SW 1271 (cell line): ENCODE measurements around the gene MFSD8.
A peak's percentile ranks its signal among the peaks of the same experiment; 100 is the strongest.
"Not testable (repeated sequence)": the region's sequence is repeated elsewhere in the genome, so short reads cannot be mapped to it uniquely, and the experiment has no call there.

Experiments
- DNase-seq, 2 experiments: peaks; one replicate each; lab custom pipeline; 2025; lab: John Stamatoyannopoulos, UW

The MFSD8 gene, protein sequence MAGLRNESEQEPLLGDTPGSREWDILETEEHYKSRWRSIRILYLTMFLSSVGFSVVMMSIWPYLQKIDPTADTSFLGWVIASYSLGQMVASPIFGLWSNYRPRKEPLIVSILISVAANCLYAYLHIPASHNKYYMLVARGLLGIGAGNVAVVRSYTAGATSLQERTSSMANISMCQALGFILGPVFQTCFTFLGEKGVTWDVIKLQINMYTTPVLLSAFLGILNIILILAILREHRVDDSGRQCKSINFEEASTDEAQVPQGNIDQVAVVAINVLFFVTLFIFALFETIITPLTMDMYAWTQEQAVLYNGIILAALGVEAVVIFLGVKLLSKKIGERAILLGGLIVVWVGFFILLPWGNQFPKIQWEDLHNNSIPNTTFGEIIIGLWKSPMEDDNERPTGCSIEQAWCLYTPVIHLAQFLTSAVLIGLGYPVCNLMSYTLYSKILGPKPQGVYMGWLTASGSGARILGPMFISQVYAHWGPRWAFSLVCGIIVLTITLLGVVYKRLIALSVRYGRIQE

DNA sequence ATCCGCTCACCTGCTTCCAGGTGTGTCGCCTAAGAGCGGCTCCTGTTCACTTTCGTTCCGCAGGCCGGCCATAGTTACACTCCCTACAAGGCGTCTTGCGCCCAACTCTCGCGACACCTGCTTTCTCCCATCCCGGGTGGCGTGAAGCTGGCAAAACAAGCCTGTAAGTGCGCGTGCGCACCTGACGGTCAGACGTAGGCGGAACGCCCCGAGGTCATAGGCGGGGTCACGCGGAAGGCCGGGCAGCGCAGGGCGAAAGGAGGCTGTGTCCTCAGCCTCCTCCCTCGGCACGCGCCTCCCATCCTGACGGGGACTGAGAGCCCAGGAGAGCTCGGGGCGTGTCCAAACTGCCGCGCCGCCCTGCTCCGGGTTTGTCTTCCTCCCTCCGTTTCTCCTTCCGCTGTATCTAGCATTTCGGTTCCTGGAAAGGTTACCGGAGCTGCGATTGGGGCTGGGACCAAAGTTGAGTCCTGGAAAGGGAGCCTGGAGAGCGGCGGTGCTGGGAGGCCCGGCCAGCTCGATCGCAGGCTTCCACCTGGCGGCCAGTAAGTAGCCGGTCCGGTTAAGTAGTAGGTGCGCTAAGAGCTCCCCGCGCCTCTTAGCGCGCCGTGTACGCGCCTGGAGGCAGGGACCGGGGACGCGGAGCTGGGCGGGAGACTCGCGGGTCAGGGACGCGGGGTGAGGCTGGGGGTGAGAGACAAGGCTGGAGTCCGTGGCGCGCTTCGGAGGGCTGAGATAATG lies at the start of gene MFSD8, which contains the start of gene ABHD18:
Gene MFSD8 (minus strand): TSS at position 112 of the 741 bp plus-strand sequence. CDS start 40 bp downstream, at position 72.
Gene ABHD18 (plus strand): TSS at position 345 of the 741 bp plus-strand sequence. CDS start 17,550 bp downstream, outside the sequence.
- peak; percentile 78 to 93 for DNase-seq

DNA sequence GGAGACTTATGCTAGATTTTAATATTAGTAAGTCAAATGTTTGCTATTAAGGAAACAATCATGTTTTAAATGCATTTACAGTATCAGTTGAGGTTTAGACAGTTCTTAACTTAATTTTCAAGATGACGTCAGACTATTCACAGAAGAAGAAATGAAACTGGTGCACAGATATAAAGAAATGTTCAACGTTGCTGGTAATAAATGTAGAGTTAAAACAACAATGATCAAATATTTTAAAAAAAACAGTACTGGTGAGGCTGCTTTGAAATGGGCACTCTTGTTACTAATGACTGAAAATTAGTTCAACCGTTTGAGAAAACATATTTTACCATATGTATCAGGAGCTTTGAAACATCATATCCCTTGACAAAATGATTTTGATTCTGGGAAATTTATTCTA lies 44.5 kb upstream of the MFSD8 start:
- no peak for DNase-seq

DNA sequence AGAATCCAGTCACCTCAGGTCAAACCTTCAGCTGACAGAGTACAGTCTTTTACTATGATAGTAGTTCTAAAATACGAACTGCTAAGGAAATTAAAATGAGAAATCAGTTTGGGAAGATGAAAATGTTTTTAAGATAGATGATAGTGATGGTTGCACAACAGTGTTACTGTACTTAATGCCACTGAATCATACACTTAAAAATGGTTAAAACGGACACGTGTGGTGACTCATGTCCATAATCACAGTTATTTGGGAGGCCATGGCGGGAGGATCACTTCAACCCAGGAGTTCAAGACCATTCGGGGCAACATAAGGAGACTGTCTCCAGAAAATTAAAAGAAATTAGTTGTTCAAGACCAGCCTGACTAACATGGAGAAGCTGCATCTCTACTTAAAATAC lies 41.6 kb upstream of the MFSD8 start:
- DNase-seq = no peak

DNA sequence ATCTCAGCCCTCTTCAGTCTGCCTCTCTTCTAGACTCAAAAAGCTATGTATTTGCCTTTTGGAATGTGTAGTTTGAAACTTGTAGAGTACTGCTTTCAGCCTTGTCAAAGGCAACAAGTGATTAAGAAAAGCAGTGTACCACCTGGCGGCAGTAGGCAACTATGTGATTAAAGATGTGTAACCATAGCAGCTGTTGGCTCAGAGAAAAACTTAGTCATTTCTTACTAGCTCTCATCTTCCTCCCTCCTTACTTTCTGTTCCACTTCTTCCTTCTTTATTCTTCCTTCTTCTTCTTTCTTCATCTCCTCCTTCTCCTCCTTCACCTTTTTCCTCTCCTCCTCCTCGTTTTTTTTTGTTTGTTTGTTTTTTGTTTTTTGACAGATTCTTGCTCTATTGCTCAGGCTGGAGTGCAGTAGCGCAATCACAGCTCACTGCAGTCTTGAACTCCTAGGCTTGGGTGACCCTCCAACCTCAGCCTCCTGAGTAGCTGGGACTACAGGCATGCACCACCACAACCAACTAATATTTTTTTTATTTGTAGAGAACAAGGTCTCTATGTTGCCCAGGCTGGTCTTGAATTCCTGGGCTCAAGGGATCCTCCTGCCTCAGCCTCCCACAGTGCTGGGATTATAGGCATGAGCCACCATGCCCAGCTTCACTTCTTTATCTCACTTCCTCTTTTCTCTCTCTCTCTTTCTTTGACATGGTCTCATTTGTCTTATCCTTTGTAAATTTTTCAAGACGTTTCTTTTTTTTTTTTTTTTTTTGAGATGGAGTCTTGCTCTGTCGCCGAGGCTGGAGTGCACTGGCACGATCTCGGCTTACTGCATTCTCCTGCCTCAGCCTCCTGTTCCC lies 32.8 kb upstream of the MFSD8 start:
- DNase-seq = peak in 1 of 2 experiments; percentile 65

DNA sequence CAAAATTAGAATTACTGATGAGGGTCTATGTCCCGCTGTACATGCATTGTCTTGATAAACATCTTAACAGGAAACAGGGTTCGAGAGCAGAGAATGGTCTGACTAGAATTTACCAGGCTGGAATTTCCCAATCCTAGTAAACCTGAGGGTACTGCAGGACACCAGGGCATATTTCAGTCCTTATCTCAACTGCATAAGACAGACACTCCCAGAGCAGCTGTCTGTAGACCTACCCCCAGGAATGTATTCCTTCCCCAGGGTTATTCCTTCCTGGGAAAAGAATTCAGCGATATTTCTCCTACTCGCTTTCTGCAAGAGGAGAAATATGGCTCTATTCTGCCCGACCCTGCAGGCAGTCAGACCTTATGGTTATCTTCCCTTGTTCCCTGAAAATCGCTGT lies 31.5 kb upstream of the MFSD8 start:
- not testable (repeated sequence) for DNase-seq

DNA sequence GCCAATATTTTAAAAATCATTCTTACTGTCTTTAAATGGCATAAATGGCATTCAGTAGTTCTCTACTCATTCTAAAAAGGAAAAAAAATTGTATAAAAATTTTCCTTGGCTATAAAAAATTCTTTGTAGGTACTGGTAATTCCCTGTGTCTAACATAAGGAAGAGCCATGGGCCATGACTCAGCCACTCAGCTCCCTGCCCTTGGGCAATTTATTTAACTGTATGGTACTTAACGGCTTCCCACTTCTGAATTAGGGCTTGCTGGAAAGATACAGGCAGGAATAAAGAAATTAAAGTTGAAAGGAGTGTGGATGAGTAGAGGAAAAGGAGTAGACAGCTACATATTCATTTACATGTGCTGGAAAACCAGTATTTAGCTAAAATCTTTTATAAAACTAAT lies 30.8 kb upstream of the MFSD8 start:
- peak in 1 of 2 experiments; percentile 19 for DNase-seq

DNA sequence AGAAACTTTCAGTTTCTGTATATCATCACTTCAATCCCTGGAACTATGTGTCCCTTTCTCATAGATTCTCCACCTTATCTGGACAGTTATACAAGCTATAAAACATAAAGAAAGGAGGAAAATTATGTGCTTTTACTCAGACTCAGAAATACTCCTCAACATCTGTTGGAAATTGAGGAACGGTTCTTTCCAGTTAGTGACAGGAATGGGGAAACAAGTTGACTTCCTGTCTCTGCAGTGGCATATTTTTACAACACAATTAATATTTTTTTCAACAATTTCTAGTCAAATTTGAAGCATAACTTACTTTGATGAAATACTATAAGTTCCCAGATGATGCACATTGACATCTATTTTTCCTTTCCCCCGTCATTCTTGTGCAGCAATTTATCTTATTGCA lies 28.2 kb upstream of the MFSD8 start:
- DNase-seq = no peak

DNA sequence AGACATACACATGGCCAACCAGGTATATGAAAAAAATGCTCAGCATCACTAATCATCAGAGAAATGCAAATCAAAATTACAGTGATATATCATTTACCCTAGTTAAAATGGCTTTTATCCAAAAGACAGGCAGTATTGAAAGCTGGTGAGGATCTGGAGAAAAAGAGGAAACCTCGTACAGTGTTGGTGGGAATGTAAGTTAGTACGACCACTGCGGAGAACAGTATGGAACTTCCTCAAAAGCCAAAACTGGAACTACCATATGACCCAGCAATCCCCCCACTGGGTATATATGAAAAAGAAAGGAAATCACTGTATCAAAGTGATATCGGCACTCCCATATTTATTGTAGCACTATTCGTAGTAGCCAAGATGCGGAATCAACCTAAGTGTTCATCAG lies 23.7 kb upstream of the MFSD8 start:
- DNase-seq = no peak

DNA sequence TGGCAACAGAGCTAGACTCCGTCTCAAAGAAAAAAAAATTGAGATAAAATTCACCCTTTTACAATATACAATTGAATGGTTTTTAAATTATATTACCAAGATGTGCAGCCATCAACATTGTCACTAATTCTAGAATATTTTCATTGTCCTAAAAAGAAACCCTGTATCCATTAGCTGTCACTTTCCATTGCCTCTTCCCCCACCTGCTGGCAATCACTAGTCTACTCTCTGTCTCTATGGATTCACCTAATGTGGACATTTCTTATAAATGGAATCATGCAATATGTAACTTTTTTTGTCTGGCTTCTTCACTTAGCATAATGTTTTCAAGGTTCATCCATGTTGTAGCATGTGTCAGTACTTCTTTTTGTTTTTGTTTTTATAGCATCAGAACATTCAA lies 21.0 kb upstream of the MFSD8 start:
- peak in 1 of 2 experiments; percentile 2 for DNase-seq

DNA sequence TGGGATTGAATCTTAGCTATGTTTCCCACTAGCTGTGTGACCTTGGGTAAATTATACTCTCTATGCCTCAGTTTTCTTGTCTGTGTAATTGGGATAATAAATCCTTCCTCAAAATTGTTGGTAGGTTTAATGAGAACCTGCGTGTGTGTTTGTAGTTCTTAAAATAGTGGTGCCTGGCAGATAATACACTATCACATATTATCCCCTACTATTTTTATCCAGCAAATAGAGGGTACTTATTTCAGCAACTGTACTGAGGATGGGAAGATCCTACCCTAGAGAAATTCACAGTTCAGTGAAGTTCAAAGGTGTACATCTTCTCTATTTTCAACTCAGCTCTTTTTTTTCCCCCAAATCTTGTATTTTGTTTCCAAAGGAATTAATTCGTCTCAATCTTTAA lies 17.5 kb upstream of the MFSD8 start:
- no peak for DNase-seq

DNA sequence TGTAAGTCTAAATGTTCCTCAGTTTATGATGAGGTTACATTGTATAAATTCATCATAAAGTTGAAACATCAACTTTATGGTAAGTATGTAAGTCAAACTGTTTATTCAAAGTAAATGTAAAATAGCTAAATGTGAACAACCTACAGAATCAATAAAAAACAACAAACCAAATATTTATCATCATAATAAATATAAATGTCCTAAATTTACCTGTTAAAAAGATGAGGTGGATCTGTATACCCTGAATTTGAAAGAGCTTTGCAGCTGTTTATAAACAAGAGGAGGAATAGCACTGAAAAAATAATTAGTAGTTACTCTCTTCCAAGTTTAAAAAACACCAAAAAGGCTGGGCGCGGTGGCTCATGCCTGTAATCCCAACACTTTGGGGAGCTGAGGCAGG lies 14.0 kb upstream of the MFSD8 start:
- no peak for DNase-seq

DNA sequence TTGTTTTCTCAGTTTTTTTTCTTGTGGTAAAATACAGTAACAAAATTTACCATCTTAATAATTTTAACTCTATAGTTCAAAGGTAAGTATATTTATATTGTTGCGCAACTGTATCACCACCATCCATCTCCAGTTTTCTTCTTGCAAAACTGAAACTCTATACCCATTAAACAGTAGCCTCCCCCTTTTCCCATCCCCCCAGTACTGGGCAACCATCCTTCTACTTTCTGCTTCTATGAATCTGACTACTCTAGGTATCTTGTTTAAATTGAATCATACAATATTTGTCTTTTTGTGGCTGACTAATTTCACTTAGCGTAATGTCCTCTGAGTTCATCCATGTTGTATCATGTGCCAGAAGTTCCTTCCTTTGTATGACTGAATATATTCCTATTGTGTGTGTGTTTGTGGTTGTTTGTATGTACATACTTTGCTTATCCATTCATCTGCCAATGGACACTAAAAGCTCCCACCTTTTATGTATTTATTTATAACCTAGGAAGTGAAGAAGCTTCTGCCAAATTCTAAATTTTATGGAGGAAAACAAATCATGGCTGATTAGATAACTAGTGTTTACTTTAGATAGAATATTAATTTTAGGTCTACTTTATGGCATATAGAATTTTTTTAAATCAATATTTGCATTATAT lies 10.3 kb upstream of the MFSD8 start:
- DNase-seq = no peak

DNA sequence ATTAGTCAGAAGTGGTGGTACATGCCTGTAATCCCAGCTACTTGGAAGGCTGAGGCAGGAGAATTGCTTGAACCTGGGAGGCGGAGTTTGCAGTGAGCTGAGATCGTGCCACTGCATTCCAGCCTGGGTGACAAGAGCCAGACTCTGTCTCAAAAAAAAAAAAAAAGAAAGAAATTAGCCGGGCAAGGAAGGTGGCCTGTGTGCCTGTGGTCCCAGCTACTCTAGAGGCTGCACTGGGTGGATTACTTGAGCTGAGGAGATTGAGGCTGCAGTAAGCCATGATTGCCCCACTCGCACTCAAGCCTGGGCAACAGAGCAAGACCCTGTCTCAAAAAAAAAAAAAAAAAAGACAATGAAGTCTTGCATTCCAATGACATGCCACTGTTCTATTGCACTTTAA lies 6.0 kb upstream of the MFSD8 start:
- DNase-seq = not testable (repeated sequence)

DNA sequence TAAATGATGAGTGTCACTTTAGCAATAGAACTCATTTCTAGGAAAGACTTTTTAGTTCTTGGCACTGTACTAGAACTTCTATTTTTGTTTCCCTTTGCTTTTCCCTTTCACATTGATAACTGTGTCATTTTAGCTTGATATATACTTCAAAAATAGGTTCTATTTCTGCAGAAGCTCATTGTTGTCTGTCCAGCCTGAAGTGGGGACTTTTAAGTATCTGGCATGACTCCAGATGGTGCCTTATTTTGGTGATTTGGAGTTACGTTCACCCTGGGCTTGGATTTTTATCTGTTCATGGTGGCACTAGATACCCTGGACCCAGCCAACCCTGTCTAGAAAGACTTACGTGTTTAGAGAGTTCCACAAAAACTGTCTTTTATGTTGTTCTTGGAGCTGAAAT lies 3.6 kb upstream of the MFSD8 start:
- DNase-seq = no peak

DNA sequence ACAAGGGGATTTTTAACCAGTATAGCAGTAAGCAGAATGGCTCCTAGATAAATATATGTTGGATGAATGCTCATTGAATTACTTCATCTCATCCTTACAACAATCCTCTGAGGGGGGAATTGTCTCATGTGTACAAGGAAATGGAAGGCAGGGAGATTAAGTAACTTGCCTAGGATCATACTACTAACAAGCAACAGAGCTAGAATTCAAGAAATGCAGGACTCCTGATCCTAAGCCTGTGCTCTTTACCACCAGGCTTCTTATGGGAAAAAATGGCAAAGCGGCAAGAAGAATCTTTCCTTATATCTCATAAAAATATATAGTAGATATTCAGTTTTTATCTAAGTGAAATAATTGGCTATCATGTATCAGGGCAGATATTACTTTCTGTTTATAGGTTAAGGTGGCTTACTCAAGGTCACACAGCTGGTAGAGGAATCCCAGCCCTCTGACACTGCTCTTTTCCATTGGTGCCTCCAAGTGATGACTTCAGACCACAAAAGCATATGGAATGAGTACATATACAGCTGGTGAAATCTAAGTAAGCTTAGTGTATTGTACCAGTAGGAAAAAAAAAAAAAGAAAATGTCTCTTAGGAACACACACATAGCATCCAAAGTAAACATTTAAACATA lies 2.3 kb upstream of the MFSD8 start:
- no peak for DNase-seq

DNA sequence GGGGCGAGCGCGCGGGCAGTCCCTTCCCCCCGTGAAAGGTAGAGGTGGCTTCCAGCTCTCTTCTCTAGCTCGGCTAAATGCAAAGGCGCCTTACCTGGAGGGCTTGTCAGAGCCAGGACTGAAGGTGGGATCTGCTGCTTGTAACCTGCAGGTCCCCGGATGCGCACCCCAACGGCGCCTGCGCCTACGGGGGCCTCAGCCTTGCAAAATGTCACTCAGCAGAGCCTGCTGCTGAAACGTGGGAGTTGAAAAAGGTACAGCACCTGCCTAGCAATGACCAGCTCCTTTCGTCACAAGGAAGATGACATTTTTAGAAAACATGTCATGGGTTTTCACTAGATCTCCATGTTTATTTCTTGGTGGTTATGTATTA lies 816 bp upstream of the MFSD8 start:
- peak in 1 of 2 experiments; percentile 34 for DNase-seq

DNA sequence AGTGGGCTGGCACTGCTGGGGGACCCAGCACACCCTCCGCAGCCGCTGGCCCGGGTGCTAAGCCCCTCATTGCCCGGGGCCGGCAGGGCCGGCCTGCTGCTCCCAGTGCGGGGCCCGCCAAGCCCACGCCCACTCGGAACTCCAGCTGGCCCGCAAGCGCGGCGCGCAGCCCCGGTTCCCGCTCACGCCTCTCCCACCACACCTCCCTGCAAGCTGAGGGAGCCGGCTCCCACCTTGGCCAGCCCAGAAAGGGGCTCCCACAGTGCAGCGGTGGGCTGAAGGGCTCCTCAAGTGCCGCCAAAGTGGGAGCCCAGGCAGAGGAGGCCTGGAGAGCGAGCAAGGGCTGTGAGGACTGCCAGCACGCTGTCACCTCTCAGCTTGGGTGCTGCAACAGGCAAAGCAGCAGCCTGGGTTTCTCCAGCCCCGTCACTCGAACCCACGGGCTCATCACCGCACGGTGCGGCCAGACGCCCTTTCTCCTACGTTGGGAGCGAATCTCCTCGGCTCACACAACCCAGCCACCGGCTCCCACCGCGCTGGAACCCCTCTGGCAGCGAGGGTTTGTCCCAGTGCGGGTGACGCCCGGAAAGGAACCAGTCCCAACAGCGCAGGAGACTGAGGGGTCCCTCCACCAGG lies 429 bp downstream of the MFSD8 start:
- DNase-seq = not testable (repeated sequence)

DNA sequence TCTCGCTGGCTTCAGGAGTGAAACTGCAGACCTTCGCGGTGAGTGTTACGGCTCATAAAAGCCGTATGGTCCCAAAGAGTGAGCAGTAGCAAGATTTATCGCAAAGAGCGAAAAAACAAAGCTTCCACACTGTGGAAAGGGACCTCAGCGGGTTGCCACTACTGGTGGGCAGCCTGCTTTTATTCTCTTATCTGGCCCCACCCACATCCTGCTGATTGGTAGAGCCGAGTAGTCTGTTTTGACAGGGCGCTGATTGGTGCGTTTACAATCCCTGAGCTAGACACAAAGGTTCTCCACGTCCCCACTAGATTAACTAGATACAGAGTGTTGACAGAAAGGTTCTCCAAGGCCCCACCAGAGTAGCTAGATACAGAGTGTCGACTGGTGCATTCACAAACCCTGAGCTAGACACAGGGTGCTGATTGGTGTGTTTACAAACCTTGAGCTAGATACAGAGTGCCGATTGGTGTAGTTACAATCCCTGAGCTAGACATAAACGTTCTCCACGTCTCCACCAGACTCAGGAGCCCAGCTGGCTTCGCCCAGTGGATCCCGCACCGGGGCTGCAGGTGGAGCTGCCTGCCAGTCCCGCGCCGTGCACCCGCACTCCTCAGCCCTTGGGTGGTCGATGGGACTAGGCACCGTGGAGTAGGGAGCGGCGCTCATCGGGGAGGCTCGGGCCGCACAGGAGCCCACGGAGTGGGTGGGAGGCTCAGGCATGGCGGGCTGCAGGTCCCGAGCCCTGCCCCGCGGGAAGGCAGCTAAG lies 1.2 kb downstream of the MFSD8 start:
- DNase-seq = not testable (repeated sequence)

DNA sequence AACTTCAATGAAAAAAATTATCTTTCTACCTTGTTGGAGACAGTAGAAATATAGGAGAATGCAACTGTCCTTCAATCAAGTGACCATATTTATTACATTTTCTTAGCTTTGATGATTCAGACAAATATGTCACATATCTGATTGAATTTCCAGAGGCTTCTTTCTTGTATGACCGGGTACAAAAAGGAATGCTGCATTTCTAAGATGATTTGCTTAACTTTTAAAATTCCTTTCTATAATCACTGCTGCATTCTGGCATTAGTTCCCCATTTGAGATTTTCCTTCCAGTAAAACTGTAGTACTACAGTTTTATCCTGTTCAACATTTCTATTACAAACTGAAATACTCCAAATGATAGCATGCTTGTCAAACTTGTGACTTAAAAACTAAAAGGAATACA lies 5.2 kb downstream of the MFSD8 start:
- no peak for DNase-seq

DNA sequence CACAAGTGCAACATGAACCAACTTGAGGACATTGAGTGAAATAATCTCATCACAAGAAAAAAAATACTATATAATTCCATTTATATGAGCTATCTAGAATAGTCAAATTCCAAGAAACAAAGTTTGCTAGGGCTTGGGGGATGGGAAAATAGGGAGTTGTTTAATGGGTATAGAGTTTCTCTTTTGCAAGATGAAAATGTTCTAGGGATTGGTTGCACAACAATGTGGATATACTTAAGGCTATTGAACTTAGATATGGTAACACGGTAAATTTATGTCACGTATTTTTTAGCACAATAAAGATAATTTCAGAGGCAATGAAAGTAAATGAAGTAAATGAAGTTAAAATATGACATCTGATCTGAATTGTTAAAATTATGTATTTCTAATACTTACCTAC lies 7.9 kb downstream of the MFSD8 start:
- no peak for DNase-seq
